HepG2 (cell line): ENCODE data around the gene CD46. TPM values are rescaled to one million over a fixed set of nuclear protein-coding genes. Genes with fewer than 3 reads are reported as not detected.

Experiments used
- ATAC-seq: fragments of 200-7000 bp; cut with Tn5 transposase; 3 replicates; pipeline ENCODE4 v1.9.1; 2020; ENCODE audit warnings: mild to moderate bottlenecking, moderate library complexity
- BruUV-seq: library from RNA; stranded (reverse); fragments of 400-500 nt; replicated peaks from 2 replicates; lab custom pipeline; 2021; lab: Mats Ljungman, UMichigan
- CTCF ChIA-PET: fragments of 300-600 bp; formaldehyde crosslinking; extraction: SDS; loops from one replicate; lab custom pipeline; 2021; ENCODE audit warnings: low total read pairs, inconsistent platforms, low intra/inter-chr PET ratio; lab: Yijun Ruan, JAX
- POLR2A ChIA-PET: fragments of 350-600 bp; sonication (Branson Sonifier 250); formaldehyde crosslinking; loops from one replicate; lab custom pipeline; 2020; ENCODE audit warnings: antibody characterized with exemption, inconsistent platforms; lab: Yijun Ruan, JAX
- DNase-seq: peaks from one replicate; pipeline ENCODE4 v3.0.0-alpha.2; 2015; ENCODE audit warnings: low spot score
- FAIRE-seq: peaks from 3 replicates; lab custom pipeline; 2011; peaks lifted over from hg19 to GRCh38; lab: Jason Lieb, UNC
- H2AFZ ChIP-seq: one replicate; pipeline ENCODE4 v1.6.1; 2011; ENCODE audit warnings: low read length, inconsistent platforms
- H3K27ac ChIP-seq: fragments of 300-600 bp; 3 replicates; pipeline ENCODE4 v1.8.0; 2011; ENCODE audit warnings: mixed run types, mild to moderate bottlenecking, mixed read lengths, low read length, inconsistent platforms; ENCODE audit not compliant: insufficient read depth; ENCODE audit errors: extremely low read length
- H3K27me3 ChIP-seq, 2 experiments: fragments of 200-600 bp in 1 of 2; 2 replicates in 1 of 2; 3 replicates in 1 of 2; pipeline versions ENCODE4 v1.6.0 to v1.8.0; 2011; ENCODE audit warnings: low read length in 2 of 2, mild to moderate bottlenecking in 2 of 2, moderate library complexity in 2 of 2, inconsistent platforms in 1 of 2; ENCODE audit not compliant: insufficient read depth in 2 of 2, control insufficient read depth in 1 of 2
- H3K36me3 ChIP-seq, 2 experiments: fragments of 200-600 bp in 1 of 2; replicated peaks in 1 of 2; 2 replicates in 1 of 2; 3 replicates in 1 of 2; pipeline versions ENCODE4 v1.5.1 to v1.8.0; 2011; ENCODE audit warnings: low read length in 2 of 2, inconsistent platforms in 1 of 2; ENCODE audit not compliant: insufficient read depth in 2 of 2, control insufficient read depth in 1 of 2
- H3K4me1 ChIP-seq: 2 replicates; pipeline ENCODE4 v1.5.1; 2012; ENCODE audit warnings: low read length, inconsistent platforms; ENCODE audit not compliant: insufficient read depth
- H3K4me2 ChIP-seq: 2 replicates; pipeline ENCODE4 v1.6.0; 2011; ENCODE audit warnings: low read depth, low read length, inconsistent platforms
- H3K4me3 ChIP-seq, 3 experiments: fragments of 200-600 bp in 1 of 3; sonication (generic), shearing (Covaris generic) in 1 of 3; replicated peaks in 1 of 3; 2 replicates each; pipeline ENCODE4 v1.5.1; 2011 to 2016; ENCODE audit warnings: low read length in 3 of 3, inconsistent platforms in 2 of 3, low read depth in 2 of 3, mild to moderate bottlenecking in 2 of 3, control low read depth in 1 of 3, mixed read lengths in 1 of 3; ENCODE audit not compliant: insufficient read depth in 1 of 3
- H3K79me2 ChIP-seq: one replicate; pipeline ENCODE4 v1.6.1; 2011; ENCODE audit warnings: low read length, inconsistent platforms; ENCODE audit not compliant: insufficient read depth
- H3K9ac ChIP-seq: 2 replicates; pipeline ENCODE4 v1.6.0; 2011; ENCODE audit warnings: mild to moderate bottlenecking, low read depth, low read length, inconsistent platforms; ENCODE audit not compliant: insufficient read depth
- H3K9me3 ChIP-seq: 2 replicates; pipeline ENCODE4 v1.5.1; 2012; ENCODE audit warnings: mild to moderate bottlenecking, low read length
- H4K20me1 ChIP-seq: 2 replicates; pipeline ENCODE4 v1.6.0; 2011; ENCODE audit warnings: inconsistent platforms, mild to moderate bottlenecking, low read length, moderate library complexity; ENCODE audit not compliant: insufficient read depth
- ASH2L ChIP-seq: fragments of 300-600, 200-600 bp; sonication (generic); IDR thresholded peaks from 2 replicates; pipeline ENCODE4 v1.7.0; 2017; ENCODE audit warnings: low read depth, mild to moderate bottlenecking, moderate library complexity, mixed read lengths, low read length; ENCODE audit not compliant: insufficient read length
- CHD2 ChIP-seq: IDR thresholded peaks from 2 replicates; pipeline ENCODE4 v1.6.1; 2011; ENCODE audit warnings: low read depth, low read length, improper control_type of control experiment
- DPF2 ChIP-seq: sonication (generic); formaldehyde crosslinking; IDR thresholded peaks from 2 replicates; pipeline ENCODE4 v1.4.0; 2020; ENCODE audit warnings: mild to moderate bottlenecking, low read depth, missing genetic modification reagents, borderline replicate concordance
- DR1 ChIP-seq: sonication (generic); formaldehyde crosslinking; IDR thresholded peaks from 2 replicates; pipeline ENCODE4 v1.8.0; 2021; ENCODE audit warnings: mild to moderate bottlenecking, missing genetic modification reagents, inconsistent platforms
- FOXO1 ChIP-seq: sonication (generic); formaldehyde crosslinking; IDR thresholded peaks from 2 replicates; pipeline ENCODE4 v1.4.0; 2020; ENCODE audit warnings: missing genetic modification reagents
- MBD4 ChIP-seq: IDR thresholded peaks from 2 replicates; pipeline ENCODE4 v1.6.1; 2012; ENCODE audit warnings: low read length, inconsistent platforms, borderline replicate concordance
- MEF2D ChIP-seq: sonication (generic); formaldehyde crosslinking; IDR thresholded peaks from 2 replicates; pipeline ENCODE4 v1.5.1; 2020; ENCODE audit warnings: mild to moderate bottlenecking, missing genetic modification reagents
- NFE2L1 ChIP-seq: sonication (generic); formaldehyde crosslinking; IDR thresholded peaks from 2 replicates; pipeline ENCODE4 v1.4.0; 2020; ENCODE audit warnings: missing genetic modification reagents, mild to moderate bottlenecking, borderline replicate concordance
- REXO4 ChIP-seq: sonication (generic); formaldehyde crosslinking; IDR thresholded peaks from 2 replicates; pipeline ENCODE4 v1.8.0; 2022; ENCODE audit warnings: missing genetic modification reagents, mild to moderate bottlenecking, borderline replicate concordance
- RFX5 ChIP-seq: IDR thresholded peaks from 2 replicates; pipeline ENCODE4 v1.6.1; 2011; ENCODE audit warnings: low read depth, low read length, improper control_type of control experiment
- ZBTB7A ChIP-seq: sonication (generic); formaldehyde crosslinking; IDR thresholded peaks from 2 replicates; pipeline ENCODE4 v1.8.0; 2022; ENCODE audit warnings: mild to moderate bottlenecking, missing genetic modification reagents
- ZNF235 ChIP-seq: sonication (generic); formaldehyde crosslinking; IDR thresholded peaks from 2 replicates; pipeline ENCODE4 v1.8.1; 2023; ENCODE audit warnings: mild to moderate bottlenecking, missing genetic modification reagents, borderline replicate concordance
- ZNF543 ChIP-seq: sonication (generic); formaldehyde crosslinking; IDR thresholded peaks from 2 replicates; pipeline ENCODE4 v1.4.0; 2020; ENCODE audit warnings: mild to moderate bottlenecking, missing genetic modification reagents
- ZNF547 ChIP-seq: sonication (generic); formaldehyde crosslinking; IDR thresholded peaks from 2 replicates; pipeline ENCODE4 v1.5.1; 2020; ENCODE audit warnings: mild to moderate bottlenecking, missing genetic modification reagents
- ZNF7 ChIP-seq: IDR thresholded peaks from 2 replicates; pipeline ENCODE4 v1.6.1; 2016; ENCODE audit warnings: missing biosample characterization, missing genetic modification reagents
- ZNF770 ChIP-seq: sonication (generic); formaldehyde crosslinking; IDR thresholded peaks from 2 replicates; pipeline ENCODE4 v1.5.0; 2020; ENCODE audit warnings: mild to moderate bottlenecking, missing genetic modification reagents
- in situ Hi-C: cut with HindIII; loops from 2 replicates; pipeline ENCODE4 v1.10.0; 2017; ENCODE audit warnings: low pct_unique_long_range_greater_than_20kb; ENCODE audit not compliant: extremely low pct_ligation_motif_present
- intact Hi-C: fragments of 100-400 bp; cut with micrococcal nuclease; formaldehyde crosslinking; loops from one replicate; pipeline ENCODE4 v1.10.0; 2022; ENCODE audit not compliant: unreplicated experiment
- polyA plus RNA-seq, 8 experiments: library from polyadenylated mRNA; depleted of rRNA in 3 of 8; stranded (reverse) in 7 of 8; unstranded in 1 of 8; fragments of >200 nt; fragmentation: Illumina TruSeq in 4 of 8; extraction: Trizol in 4 of 8; gene quantifications; 2 replicates each; pipeline versions ENCODE4 v1.2.1 to v1.2.3, GENCODE V29; 2011 to 2016; ENCODE audit warnings: low read depth in 4 of 8, missing spikeins in 1 of 8, mixed read lengths in 1 of 8; ENCODE audit not compliant: insufficient read depth in 1 of 8
- total RNA-seq, 5 experiments: library from RNA; depleted of rRNA; stranded (reverse); fragments of >200 nt; fragmentation: Illumina TruSeq; extraction: Trizol; gene quantifications; 2 replicates each; pipeline ENCODE4 v1.2.3, GENCODE V29; 2016; ENCODE audit warnings: low read depth in 1 of 5

The CD46 gene
- total and polyA plus RNA-seq, 2 of the 13 experiments (the other 11 are each of a cell fraction or from before 2014, with no cell fraction given): 130 to 277 TPM

DNA sequence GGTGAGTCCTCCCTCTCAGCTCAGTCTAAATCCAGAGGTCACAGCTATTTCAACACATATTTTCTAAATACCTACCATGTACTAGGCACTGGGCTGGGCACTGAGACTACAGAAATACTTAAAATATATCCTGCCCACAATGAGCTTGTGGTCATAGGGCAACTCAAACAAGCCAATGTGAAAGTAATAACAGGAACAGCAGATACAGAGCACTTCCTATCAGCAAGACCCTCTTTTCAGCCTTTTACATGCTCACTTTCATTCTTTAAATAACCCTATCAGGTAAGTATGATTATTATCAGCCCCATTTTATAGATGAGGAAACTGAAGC is 87.2 kb downstream of the CD46 start:
- Histone ChIP-seq H3K27ac (no peak overlapping the region), H3K4me2 (no peak overlapping the region), H2AFZ (no peak overlapping the region), H3K36me3 (no peaks in the 10 kb centered on the region), H3K4me1 (peaks cover 8% of the 10 kb centered on the region; the same call in 1 of the 2 replicates), H3K9me3 (no peaks in the 10 kb centered on the region)
- no TSS peak for BruUV-seq
- ATAC-seq (no peak), DNase-seq (no peak)
- in situ Hi-C loops: no loop called here
- POLR2A ChIA-PET: no interaction called here
- TF ChIP-seq FOXO1 (no peak), ASH2L (no peak), RFX5 (no peak), ZNF235 (CRISPR knock-in tag) (no peak), DR1 (CRISPR knock-in tag) (no peak), CHD2 (no peak), ZNF543 (CRISPR knock-in tag) (no peak), ZNF770 (CRISPR knock-in tag) (no peak), NFE2L1 (no peak), DPF2 (CRISPR knock-in tag) (no peak), ZNF7 (CRISPR knock-in tag) (no peak), ZNF547 (no peak), MEF2D (CRISPR knock-in tag) (no peak), REXO4 (CRISPR knock-in tag) (no peak), MBD4 (no peak), ZBTB7A (CRISPR knock-in tag) (no peak)
- TF ChIP-seq, all 625 proteins: peak for 0
- Histone ChIP-seq H3K4me3 (no peak overlapping the region), H4K20me1 (no peaks in the 10 kb centered on the region), H3K9ac (no peak overlapping the region), H3K27me3 (no peaks in the 10 kb centered on the region), H3K79me2 (no peaks in the 10 kb centered on the region)
- CTCF ChIA-PET: no interaction called here
- intact Hi-C loops: no loop called here
- FAIRE-seq: no peak
